Nephron (organoid): ENCODE measurements around the gene LTV1.
"Not testable (repeated sequence)": the region's sequence is repeated elsewhere in the genome, so short reads cannot be mapped to it uniquely, and the experiment has no call there.

Experiments
- H3K27ac Mint-ChIP-seq, 3 experiments: 2 replicates each; pipeline ENCODE4 v1.8.0; 2020; ENCODE audit warnings: mixed read lengths in 3 of 3, mild to moderate bottlenecking in 2 of 3, moderate library complexity in 1 of 3
- H3K27me3 Mint-ChIP-seq: 2 replicates; pipeline ENCODE4 v1.8.0; 2021; ENCODE audit warnings: low read depth, mild to moderate bottlenecking, moderate library complexity, mixed read lengths
- H3K36me3 Mint-ChIP-seq: 2 replicates; pipeline ENCODE4 v1.8.0; 2020; ENCODE audit warnings: low read depth, mixed read lengths
- H3K4me1 Mint-ChIP-seq: 2 replicates; pipeline ENCODE4 v1.8.0; 2020; ENCODE audit warnings: mixed read lengths
- H3K4me3 Mint-ChIP-seq, 3 experiments: 2 replicates each; pipeline ENCODE4 v1.8.0; 2020; ENCODE audit warnings: mild to moderate bottlenecking in 3 of 3, mixed read lengths in 3 of 3, moderate library complexity in 2 of 3
- H3K9me3 Mint-ChIP-seq: 2 replicates; pipeline ENCODE4 v1.8.0; 2020; ENCODE audit warnings: mixed read lengths
- CTCF ChIP-seq, 3 experiments: fragments of 200-600 bp; sonication (generic); IDR thresholded peaks; one replicate each; pipeline ENCODE4 v1.5.0; 2021; ENCODE audit warnings: antibody characterized with exemption in 3 of 3; ENCODE audit not compliant: unreplicated experiment in 3 of 3

Gene LTV1

GRCh38 chr6:143857651-143858050 lies 14.5 kb downstream of the LTV1 start:
- Mint-ChIP-seq H3K4me3 (no peak overlapping the region), H3K27me3 (no peaks in the 10 kb centered on the region), H3K36me3 (peaks cover 90% of the 10 kb centered on the region), H3K9me3 (peaks cover 38% of the 10 kb centered on the region), H3K27ac (no peak overlapping the region), H3K4me1 (no peaks in the 10 kb centered on the region)
- TF ChIP-seq CTCF (IDR thresholded peaks at IDR 0.05; ENCODE audit: unreplicated experiment in 3 of 3) = no peak

GRCh38 chr6:143859891-143860660 lies 16.9 kb downstream of the LTV1 start:
- H3K9me3 Mint-ChIP-seq = peaks cover 15% of the 10 kb centered on the region
- no peak overlapping the region for H3K27ac Mint-ChIP-seq
- peaks cover 83% of the 10 kb centered on the region for H3K36me3 Mint-ChIP-seq
- no peaks in the 10 kb centered on the region for H3K4me1 Mint-ChIP-seq
- no peaks in the 10 kb centered on the region for H3K27me3 Mint-ChIP-seq
- TF ChIP-seq CTCF (IDR thresholded peaks at IDR 0.05; ENCODE audit: unreplicated experiment in 3 of 3) = no peak
- H3K4me3 Mint-ChIP-seq = no peak overlapping the region

- TF ChIP-seq CTCF (IDR thresholded peaks at IDR 0.05; ENCODE audit: unreplicated experiment in 3 of 3) = no peak
- H3K36me3 Mint-ChIP-seq = peaks cover 77% of the 10 kb centered on the region
- H3K27ac Mint-ChIP-seq = no peak overlapping the region
- no peak overlapping the region for H3K4me3 Mint-ChIP-seq
- H3K4me1 Mint-ChIP-seq = no peaks in the 10 kb centered on the region
- peaks cover 13% of the 10 kb centered on the region for H3K9me3 Mint-ChIP-seq
- no peaks in the 10 kb centered on the region for H3K27me3 Mint-ChIP-seq
These were observed 20.6 kb downstream of the LTV1 start for GRCh38 chr6:143863771-143864170.

- peaks cover 17% of the 10 kb centered on the region for H3K9me3 Mint-ChIP-seq
- H3K27me3 Mint-ChIP-seq = no peaks in the 10 kb centered on the region
- H3K27ac Mint-ChIP-seq = no peak within 1 kb of the TSS
- H3K4me1 Mint-ChIP-seq = no peaks in the 10 kb centered on the region
- no peak for TF ChIP-seq CTCF (IDR thresholded peaks at IDR 0.05; ENCODE audit: unreplicated experiment in 3 of 3)
- no peak within 1 kb of the TSS for H3K4me3 Mint-ChIP-seq
- peaks cover 77% of the 10 kb centered on the region for H3K36me3 Mint-ChIP-seq
These were observed 21.1 kb downstream of the LTV1 start, which contains the start of gene ZC2HC1B for GRCh38 chr6:143864234-143864633. Gene ZC2HC1B, plus strand, starts transcription at chr6:143864474. Its CDS starts 66 bp downstream, at chr6:143864540.

- H3K4me3 Mint-ChIP-seq = no peak overlapping the region
- peaks cover 60% of the 10 kb centered on the region for H3K36me3 Mint-ChIP-seq
These were observed 24.1 kb downstream of the LTV1 start for GRCh38 chr6:143867236-143867635.

GRCh38 chr6:143868808-143869207 lies 25.7 kb downstream of the LTV1 start:
- H3K4me1 Mint-ChIP-seq, H3K4me3 Mint-ChIP-seq, H3K27me3 Mint-ChIP-seq, H3K27ac Mint-ChIP-seq: not testable (repeated sequence)
- H3K9me3 Mint-ChIP-seq = peaks cover 25% of the 10 kb centered on the region
- H3K36me3 Mint-ChIP-seq = peaks cover 57% of the 10 kb centered on the region

More at GRCh38 chr6:143867236-143867635, 24.1 kb downstream of the LTV1 start:
- TF ChIP-seq CTCF (IDR thresholded peaks at IDR 0.05; ENCODE audit: unreplicated experiment in 3 of 3) = no peak
- Mint-ChIP-seq H3K9me3 (peaks cover 23% of the 10 kb centered on the region), H3K27ac (no peak overlapping the region), H3K27me3 (no peaks in the 10 kb centered on the region), H3K4me1 (no peaks in the 10 kb centered on the region)

GRCh38 chr6:143871202-143871730 lies 28.1 kb downstream of the LTV1 start:
- H3K27me3 Mint-ChIP-seq, H3K27ac Mint-ChIP-seq, H3K4me3 Mint-ChIP-seq, H3K4me1 Mint-ChIP-seq: not testable (repeated sequence)
- peaks cover 50% of the 10 kb centered on the region for H3K36me3 Mint-ChIP-seq
- peaks cover 42% of the 10 kb centered on the region for H3K9me3 Mint-ChIP-seq
